Measurements from ENCODE around the gene TMC8. TPM values are rescaled to one million over a fixed set of nuclear protein-coding genes. Genes with fewer than 3 reads are reported as not detected.

TMC8 gene
- polyA plus RNA-seq, 3 donors = 13.3 to 151 (median 15.1) TPM

- Mint-ChIP-seq H3K27ac (peak overlapping the region in 1 of 7 donors; percentile 17), H3K27me3 (ENCODE audit: low read depth in 3 of 3) (peaks cover 0 to 2% (median 1%) of the 10 kb centered on the region in 3 donors), H3K4me3 (no peak overlapping the region), H3K9me3 (peaks cover 0 to 10% (median 3%) of the 10 kb centered on the region in 7 donors), H3K4me1 (no peaks in the 10 kb centered on the region), H3K36me3 (peaks cover 84 to 89% of the 10 kb centered on the region in 2 donors)
- intact Hi-C loops (cut with micrococcal nuclease) = no loop called here
- no peaks in the 10 kb centered on the region for H4K20me1 ChIP-seq (ENCODE audit: insufficient read depth, low read length)
- no peak for TF ChIP-seq CTCF (IDR thresholded peaks at IDR 0.05)
- H3K79me2 ChIP-seq (ENCODE audit: insufficient read depth, low read length) = no peaks in the 10 kb centered on the region
- H3K4me3 ChIP-seq (replicated peaks in 1 of 3; ENCODE audit: low read depth in 2 of 3, low read length in 3 of 3) = no peak overlapping the region
- DNase-seq = no peak
- no peaks in the 10 kb centered on the region for H3K4me1 ChIP-seq (ENCODE audit: control insufficient read depth in 1 of 2, insufficient read depth in 2 of 2, low read length in 2 of 2)
- no peak overlapping the region for H2AFZ ChIP-seq (ENCODE audit: insufficient read depth, low read depth, low read length, poor library complexity, severe bottlenecking)
- no peaks in the 10 kb centered on the region for H3K27me3 ChIP-seq (ENCODE audit: control insufficient read depth in 2 of 2, insufficient read depth in 2 of 2, low read length in 2 of 2)
- H3K4me2 ChIP-seq (replicated peaks; ENCODE audit: extremely low read depth, low read length, poor library complexity, severe bottlenecking) = no peak overlapping the region
- 96% methylated on average over 4 of the region's 9 CpGs for WGBS (ENCODE audit: insufficient coverage)
- H3K9me3 ChIP-seq (replicated peaks in 1 of 2; ENCODE audit: control insufficient read depth in 1 of 2, insufficient read depth in 1 of 2, low read length in 2 of 2) = peaks cover 0 to 4% of the 10 kb centered on the region in 2 donors
- no peak overlapping the region for H3K27ac ChIP-seq (ENCODE audit: low read depth in 1 of 2, low read length in 2 of 2)
- H3K9ac ChIP-seq (ENCODE audit: insufficient read depth, low read length, poor library complexity, severe bottlenecking) = no peak overlapping the region
- peaks cover 59 to 94% of the 10 kb centered on the region in 2 donors for H3K36me3 ChIP-seq (replicated peaks in 1 of 2; ENCODE audit: control insufficient read depth in 1 of 2, insufficient read depth in 2 of 2, low read length in 2 of 2)
Measured at GRCh38 chr17:78096093-78096492, 34.5 kb upstream of the TMC8 start.

GRCh38 chr17:78101112-78101511 lies 29.5 kb upstream of the TMC8 start:
- 96% methylated on average over 4 of the region's 5 CpGs for WGBS (ENCODE audit: insufficient coverage)
- no peaks in the 10 kb centered on the region for H3K27me3 Mint-ChIP-seq (ENCODE audit: low read depth in 3 of 3)
- peaks cover 67 to 75% of the 10 kb centered on the region in 2 donors for H3K36me3 Mint-ChIP-seq
- Histone ChIP-seq H3K4me3 (replicated peaks in 1 of 3; ENCODE audit: low read depth in 2 of 3, low read length in 3 of 3) (no peak overlapping the region), H3K9ac (ENCODE audit: insufficient read depth, low read length, poor library complexity, severe bottlenecking) (no peak overlapping the region), H4K20me1 (ENCODE audit: insufficient read depth, low read length) (no peaks in the 10 kb centered on the region), H3K9me3 (replicated peaks in 1 of 2; ENCODE audit: control insufficient read depth in 1 of 2, insufficient read depth in 1 of 2, low read length in 2 of 2) (peaks cover 0 to 8% of the 10 kb centered on the region in 2 donors), H3K36me3 (replicated peaks in 1 of 2; ENCODE audit: control insufficient read depth in 1 of 2, insufficient read depth in 2 of 2, low read length in 2 of 2) (peaks cover 30 to 83% of the 10 kb centered on the region in 2 donors), H3K79me2 (ENCODE audit: insufficient read depth, low read length) (no peaks in the 10 kb centered on the region), H3K4me1 (ENCODE audit: control insufficient read depth in 1 of 2, insufficient read depth in 2 of 2, low read length in 2 of 2) (no peaks in the 10 kb centered on the region), H2AFZ (ENCODE audit: insufficient read depth, low read depth, low read length, poor library complexity, severe bottlenecking) (no peak overlapping the region), H3K27ac (ENCODE audit: low read depth in 1 of 2, low read length in 2 of 2) (no peak overlapping the region), H3K4me2 (replicated peaks; ENCODE audit: extremely low read depth, low read length, poor library complexity, severe bottlenecking) (no peak overlapping the region), H3K27me3 (ENCODE audit: control insufficient read depth in 2 of 2, insufficient read depth in 2 of 2, low read length in 2 of 2) (no peaks in the 10 kb centered on the region)
- DNase-seq = no peak
- H3K27ac Mint-ChIP-seq = no peak overlapping the region
- intact Hi-C loops (cut with micrococcal nuclease) = loop anchor here in 1 of 2 donors (5.0 kb wide), 1 partner anchor 131 kb away; the partner anchor contains the start of gene TMEM235
- H3K9me3 Mint-ChIP-seq = peaks cover 0 to 14% (median 5%) of the 10 kb centered on the region in 7 donors
- TF ChIP-seq CTCF (IDR thresholded peaks at IDR 0.05) = no peak
- no peak overlapping the region for H3K4me3 Mint-ChIP-seq
- no peaks in the 10 kb centered on the region for H3K4me1 Mint-ChIP-seq
